GM18951 (cell line): Measurements from ENCODE around the gene AJAP1.

Experiments
- POLR2A ChIP-seq: IDR thresholded peaks from 4 replicates; pipeline ENCODE4 v1.6.1; 2011; ENCODE audit warnings: mild to moderate bottlenecking; ENCODE audit not compliant: insufficient read length, insufficient read depth; ENCODE audit errors: extremely low read depth
- in situ Hi-C: fragments of 300-500 bp; cut with MboI; formaldehyde crosslinking; loops from one replicate; pipeline ENCODE4 v1.12.0; 2022; ENCODE audit warnings: low sequenced_read_pairs, mixed read lengths, inconsistent platforms; ENCODE audit not compliant: unreplicated experiment

The AJAP1 gene

DNA sequence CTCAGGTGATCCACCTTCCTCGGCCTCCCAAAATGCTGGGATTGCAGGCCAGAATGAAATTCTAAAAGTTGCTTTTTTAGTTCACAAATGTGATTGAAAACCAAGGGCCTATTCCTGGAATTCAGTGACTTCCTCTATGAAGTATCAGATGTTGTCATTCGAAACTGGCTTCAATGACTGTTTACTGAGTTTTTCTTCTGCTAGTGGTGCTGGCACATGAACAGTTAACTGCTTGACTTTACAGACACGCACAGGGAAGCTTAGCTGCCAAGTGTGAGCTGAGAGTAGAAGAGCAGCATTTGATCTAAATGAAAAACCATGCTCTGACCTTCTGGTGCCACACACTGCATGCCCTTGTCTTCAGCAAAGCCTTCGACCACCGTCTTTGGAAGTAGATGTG lies 32.8 kb upstream of the AJAP1 start:
- no peak for TF ChIP-seq POLR2A
- in situ Hi-C loops: no loop called here

DNA sequence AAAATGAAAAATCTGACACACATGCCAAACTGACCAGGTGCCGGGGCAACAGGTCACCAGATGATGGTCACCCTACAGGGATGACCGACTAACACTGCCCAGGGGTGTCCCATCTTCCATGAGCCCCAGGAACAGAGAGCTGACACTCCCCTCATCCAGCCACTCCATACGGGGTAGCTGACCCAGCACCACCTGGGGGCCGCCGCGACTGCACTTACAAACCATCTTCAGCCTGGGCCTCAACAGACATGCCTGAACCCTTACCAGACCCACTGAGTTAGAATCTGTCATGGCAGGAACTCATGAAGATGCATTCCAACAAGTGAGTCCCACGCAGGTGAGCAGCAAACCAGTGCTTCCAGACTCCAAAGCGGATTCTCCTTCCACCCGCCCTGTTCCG lies 31.6 kb upstream of the AJAP1 start:
- in situ Hi-C loops: no loop called here
- TF ChIP-seq POLR2A: no peak

DNA sequence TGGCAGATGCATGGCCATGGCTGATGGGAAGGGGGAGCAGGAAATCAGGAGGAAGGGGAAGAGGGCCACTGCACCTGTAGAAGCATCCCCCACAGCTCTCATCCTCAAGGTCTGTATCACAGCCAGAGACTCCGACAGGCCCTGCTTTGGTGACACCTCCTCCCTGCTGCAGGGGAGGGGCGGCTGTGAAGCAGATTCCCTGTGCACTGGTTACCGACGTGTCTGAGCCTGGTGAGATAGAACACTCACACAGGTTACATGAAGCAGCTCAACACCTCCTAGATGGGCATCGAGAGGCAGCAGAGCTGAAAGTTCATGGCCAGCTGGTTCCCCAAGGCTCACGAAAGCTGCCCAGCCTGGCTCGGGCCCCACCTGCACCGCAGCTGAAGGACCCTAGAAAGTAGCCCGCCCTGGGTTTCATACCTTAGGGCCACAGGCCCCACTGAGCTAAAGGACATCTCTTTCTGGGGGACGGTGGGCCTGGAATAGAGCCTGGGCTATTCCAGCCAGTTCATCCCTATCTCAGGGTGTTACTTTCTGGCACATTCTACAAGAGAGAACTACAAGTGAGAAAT lies 30.2 kb upstream of the AJAP1 start:
- TF ChIP-seq POLR2A: no peak
- in situ Hi-C loops: no loop called here

DNA sequence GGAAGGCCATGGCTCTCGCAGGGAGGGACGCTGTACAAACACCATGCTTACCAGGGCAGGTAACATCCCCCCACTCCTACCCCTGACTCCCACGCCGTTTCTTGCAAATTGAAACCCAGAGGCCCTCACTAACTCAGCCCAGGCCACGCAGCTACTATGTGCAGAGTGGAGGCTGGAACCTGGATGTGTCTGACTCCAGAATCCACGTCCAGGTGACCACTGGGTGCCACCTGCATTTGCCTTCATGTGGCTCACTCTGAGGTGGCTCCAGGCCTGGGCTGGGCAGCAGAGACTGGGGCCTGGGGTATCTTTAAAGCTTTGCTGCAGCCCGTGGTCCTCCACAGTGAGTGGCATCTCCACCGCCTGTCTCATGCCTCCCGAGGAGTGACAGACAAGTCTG lies 29.6 kb upstream of the AJAP1 start:
- TF ChIP-seq POLR2A: no peak
- in situ Hi-C loops: no loop called here

DNA sequence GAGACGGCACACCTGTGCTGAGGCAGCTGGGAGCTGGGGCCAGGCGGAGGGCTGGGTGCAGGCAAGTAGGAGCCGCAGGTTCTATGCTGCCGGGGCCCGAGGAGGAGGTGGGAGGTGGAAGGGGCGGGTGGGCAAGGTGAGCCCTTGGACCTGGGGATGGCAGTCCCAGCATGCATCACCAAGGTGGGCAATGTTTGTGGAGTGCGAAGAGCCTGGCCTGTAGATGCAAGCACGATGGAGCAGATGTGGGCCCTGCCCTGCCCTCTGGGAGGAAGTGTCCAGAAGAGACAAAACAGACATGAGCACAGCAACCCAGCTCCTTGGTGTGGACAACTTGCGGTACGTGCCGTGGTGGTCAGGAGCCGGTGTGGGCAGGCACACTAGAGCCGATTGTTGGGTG lies 28.3 kb upstream of the AJAP1 start:
- TF ChIP-seq POLR2A: no peak
- in situ Hi-C loops: no loop called here

DNA sequence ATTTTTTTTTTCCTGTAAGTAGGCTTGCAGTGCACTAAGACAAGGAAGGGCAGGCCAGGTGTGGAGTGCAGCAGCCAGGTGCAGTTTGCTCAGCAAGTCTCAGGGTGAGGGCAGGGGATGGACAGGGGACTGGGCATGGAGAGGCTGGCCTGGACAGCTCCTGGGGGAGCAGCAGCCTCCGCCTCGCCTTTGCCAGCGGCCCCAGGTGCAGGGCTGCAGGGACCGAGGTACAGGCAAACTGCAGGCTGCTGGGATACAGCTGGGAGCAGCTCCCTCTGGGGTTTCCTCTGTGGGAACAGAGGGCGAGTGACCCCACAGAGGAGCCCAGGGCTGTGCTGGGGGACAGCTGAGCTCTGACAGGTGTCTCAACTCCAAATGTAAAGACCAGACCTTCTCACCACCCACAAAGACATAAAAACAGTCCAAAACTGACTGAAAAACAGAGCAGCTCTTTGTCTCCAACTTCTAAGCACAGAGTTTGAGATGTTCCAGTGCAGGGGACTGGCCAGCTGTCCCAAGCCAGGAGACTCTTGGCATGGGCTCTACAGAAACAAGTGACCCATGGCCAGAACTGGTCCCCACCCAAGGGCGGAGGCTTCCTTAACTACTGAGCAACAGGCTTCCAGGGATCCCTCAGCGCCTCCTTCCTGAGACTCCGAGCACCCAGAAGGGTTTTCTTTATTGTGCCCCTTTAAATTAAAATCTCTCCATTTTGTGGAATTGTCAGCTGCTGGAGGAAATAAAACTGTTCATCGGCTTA lies 27.7 kb upstream of the AJAP1 start:
- in situ Hi-C loops: no loop called here
- TF ChIP-seq POLR2A: no peak

DNA sequence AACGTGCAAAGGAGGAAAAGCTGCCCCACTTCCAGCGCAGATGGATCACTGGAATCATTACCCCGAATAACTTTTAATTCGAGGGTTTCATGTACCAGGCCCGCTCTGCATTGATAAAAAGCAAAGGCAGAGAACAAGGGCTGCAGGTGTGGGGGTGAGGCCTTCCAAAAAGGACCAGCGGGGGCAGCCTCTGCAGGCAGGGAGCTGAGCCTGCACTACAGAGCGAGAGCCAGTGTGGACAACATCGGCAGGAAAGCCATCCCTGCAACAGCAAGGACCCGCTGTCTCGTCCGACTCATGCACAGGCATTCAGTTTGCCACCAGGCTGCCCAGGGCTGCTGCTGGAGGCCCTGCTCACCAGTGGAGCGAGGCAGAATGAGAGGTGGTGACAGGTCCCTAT lies 27.1 kb upstream of the AJAP1 start:
- in situ Hi-C loops: no loop called here
- TF ChIP-seq POLR2A: no peak

DNA sequence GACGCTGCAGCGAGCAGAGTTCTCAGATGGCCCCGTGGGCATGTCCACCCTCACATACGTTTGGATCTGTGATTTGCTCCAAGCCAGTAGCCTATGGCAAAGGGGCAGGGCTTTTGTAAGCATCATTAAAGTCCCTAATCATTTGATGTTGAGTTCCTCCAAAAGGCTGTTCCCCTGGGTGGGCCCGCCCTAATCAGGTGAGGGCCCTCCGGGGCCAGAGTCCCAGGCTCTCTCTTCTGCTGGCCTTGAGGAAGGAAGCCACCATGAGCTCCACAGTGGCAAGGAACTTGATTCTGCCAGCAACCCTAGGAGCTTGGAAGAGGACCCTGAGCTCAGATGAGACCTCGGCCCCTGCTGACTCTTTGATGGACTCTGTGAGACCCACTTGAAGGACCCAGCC lies 25.4 kb upstream of the AJAP1 start:
- in situ Hi-C loops: no loop called here
- TF ChIP-seq POLR2A: no peak

DNA sequence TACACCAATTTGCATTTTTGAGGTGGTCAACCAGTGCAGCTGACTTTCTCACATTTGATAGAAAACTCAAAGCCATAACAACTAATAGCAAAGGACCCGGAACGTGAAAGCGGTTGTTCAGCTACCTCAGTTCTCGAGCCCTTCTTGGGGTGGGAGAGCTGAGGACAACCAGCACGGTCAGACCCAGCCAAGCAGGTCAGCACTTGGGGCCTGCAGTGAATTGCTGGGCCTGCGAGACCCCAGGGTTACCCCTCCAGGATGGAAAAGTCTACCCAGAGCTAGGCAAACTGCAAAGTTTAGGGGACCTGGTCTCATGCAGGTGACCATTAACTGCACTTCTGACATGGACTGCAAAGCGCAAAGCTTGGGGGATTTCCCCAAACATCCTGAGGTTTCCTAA lies 23.8 kb upstream of the AJAP1 start:
- no peak for TF ChIP-seq POLR2A
- in situ Hi-C loops: no loop called here

DNA sequence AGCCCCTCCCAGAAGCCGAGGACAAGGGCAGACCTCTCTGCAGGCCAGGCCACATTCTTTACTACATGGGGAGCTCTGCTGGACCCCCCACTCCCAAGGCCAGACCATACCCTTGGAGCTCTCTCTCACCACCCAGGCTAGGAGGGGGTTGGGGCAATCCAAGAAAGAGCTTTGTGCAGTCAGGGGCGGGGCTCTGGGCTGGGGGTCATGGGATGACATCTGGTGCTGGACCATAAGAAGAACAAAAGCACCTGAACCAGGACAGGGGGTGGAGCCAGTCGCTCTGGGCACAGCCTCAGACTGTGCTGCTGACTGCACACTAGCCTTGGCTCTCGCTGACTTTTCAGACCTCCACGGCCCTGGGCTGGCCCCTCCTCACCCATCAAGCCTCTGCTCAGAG lies 23.1 kb upstream of the AJAP1 start:
- no peak for TF ChIP-seq POLR2A
- in situ Hi-C loops: no loop called here

DNA sequence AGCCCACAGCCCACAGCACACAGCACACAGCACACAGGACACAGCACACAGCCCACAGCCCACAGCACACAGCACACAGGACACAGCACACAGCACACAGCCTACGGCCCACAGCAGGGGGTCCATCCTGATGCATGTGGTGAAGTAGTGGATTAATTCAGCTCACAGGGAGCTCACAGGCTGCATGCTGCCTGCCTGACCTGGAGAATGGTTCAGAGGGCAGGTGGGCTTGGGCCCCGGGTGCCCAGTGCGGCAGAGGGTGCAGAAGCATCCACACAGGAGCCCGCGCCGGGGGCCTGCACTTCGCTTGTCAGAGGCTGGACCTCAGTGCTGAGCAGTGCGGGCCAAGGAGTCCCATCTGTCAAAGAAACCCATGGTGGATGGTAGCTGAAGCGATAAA lies 21.1 kb upstream of the AJAP1 start:
- TF ChIP-seq POLR2A: no peak
- in situ Hi-C loops: no loop called here

DNA sequence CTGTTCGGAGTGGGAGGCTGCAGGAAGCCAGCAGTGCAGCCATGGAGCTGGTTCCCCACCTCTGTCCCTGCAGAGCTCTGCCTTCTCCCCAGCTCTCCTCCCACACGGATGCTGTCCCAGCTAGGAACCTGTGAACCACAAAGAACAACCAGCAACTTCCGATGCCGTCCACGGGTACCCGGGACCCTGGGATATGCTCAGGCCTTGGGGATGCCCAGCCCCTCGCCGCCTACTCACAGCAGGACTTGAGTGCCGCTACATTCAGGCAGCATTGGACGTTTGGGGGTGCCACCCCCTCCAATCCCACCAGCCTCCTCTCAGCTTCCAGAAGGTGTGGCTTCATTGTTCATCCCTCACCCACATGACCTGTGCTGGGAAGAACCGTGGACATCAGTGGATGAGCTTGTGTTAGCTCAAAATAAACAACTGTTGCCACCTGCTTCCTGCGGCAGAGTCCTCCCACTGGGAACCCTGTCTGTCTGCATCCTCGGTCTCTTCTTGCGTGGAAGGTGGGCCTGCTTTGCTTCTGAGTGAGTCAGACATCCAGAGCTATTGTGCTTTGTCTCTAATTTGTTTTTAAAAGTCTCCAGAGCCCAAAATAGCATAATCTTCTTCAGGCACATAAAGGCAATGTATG lies 20.1 kb upstream of the AJAP1 start:
- TF ChIP-seq POLR2A: no peak
- in situ Hi-C loops: no loop called here

DNA sequence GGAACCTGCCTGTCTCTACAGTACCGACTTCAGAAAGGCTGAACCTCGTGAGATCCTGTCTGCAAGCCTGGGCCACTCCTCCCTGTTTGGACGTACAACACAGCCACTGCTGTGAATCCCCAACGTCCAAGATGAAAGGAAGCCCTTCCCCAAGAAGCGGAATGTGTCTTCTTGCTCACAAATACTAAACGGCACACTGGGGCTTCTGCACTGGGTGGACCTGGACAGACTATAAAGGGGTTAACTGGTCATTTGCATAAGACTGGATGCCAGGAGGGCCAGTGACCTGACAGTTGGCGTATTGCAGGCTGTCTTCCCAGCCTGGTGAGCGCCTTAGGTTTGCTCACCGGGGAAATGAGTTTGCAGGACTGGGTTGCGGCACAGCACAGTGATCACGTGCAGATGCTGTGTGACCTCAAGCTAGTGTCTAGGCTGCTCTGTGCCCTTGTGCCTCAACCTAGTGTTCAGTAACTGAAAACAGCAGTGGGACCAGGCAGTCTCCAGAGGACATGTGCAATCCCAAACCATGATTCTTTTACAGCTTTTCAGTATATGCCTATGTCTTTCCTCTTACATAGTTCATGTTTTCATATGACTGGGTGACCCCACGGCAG lies 19.5 kb upstream of the AJAP1 start:
- no peak for TF ChIP-seq POLR2A
- in situ Hi-C loops: no loop called here

DNA sequence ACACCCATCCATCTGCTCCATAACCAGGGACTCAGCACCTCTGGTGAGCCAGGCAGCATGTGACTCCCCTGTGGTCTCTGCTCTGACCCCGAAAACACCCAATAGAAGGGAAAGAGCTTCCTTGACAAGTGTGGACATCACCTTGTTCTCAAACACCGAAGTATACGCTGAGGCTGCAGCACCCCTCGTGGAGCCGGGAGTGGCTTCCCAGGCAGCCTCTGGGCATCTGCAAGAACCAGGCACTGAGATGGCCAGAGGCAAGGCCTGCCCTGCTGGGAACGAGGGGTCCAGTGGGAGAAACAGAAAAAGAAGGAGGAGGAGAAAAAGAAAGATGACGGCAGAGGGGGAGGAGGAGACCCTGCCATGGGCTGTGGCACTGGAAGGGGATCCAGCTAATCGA lies 18.2 kb upstream of the AJAP1 start:
- TF ChIP-seq POLR2A: no peak
- in situ Hi-C loops: no loop called here

DNA sequence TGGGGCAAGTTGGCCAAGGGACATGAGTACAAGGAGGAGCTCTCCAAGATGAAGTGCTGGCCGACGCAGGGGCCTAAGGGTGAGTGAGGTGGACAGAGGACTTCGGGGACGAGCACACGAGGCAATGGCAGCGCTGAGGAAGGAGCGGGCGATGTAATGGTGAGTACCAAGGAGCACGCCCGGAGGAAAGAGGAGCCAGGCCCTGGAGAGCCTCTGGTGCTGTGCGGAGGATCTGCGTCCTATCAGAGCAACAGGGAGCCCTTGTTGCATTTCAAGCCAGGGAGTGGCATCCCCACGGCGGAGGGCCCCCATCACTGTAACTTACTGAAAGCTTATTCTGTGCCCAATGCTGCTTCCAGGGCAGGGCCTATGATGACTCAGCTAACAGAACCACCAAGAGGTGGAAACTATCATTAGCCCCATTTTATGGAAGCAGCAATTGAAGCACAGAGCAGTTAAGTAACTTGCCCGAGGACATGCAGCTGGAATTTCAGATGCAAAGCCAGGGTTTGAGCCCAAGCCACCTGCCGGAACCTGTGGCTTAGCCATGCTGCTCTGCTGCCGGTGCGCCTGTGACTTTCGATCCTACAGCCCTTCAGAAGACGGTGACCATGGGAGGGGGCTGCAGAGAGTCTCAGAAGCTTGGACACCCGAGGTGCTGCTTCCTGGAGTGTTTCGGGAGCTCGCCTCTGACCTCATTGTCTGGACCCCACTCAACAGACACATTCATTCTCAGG lies 17.6 kb upstream of the AJAP1 start:
- TF ChIP-seq POLR2A: no peak
- in situ Hi-C loops: no loop called here
